GM12801 (cell line): ENCODE measurements around the gene CCER1.

Source experiments
- TF ChIP-seq, protein P1 (sequence below): IDR thresholded peaks from one replicate; pipeline ENCODE4 v1.5.1; 2011; ENCODE audit warnings: control low read depth; ENCODE audit not compliant: insufficient read length; ENCODE audit errors: extremely low read depth

Gene CCER1

DNA sequence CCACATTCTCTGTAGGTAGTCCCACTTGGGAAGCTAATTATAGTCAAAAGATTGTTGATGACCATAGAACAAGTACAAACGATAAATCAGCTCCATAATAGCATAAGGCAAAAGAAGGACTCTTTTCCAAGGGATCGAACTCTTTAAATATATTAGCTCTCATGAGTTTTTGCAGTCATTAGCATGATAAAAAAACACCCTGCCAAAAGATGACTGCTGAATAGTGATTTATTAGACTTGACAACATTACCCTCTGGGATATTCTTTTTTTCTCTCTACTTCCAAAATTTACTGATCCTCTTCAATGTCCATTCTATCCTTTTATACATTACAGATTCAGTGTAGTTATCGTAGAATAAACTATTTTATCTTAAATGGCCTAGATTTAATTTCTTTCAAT is 35.6 kb upstream of the CCER1 start:
- TF ChIP-seq, protein P1, sequence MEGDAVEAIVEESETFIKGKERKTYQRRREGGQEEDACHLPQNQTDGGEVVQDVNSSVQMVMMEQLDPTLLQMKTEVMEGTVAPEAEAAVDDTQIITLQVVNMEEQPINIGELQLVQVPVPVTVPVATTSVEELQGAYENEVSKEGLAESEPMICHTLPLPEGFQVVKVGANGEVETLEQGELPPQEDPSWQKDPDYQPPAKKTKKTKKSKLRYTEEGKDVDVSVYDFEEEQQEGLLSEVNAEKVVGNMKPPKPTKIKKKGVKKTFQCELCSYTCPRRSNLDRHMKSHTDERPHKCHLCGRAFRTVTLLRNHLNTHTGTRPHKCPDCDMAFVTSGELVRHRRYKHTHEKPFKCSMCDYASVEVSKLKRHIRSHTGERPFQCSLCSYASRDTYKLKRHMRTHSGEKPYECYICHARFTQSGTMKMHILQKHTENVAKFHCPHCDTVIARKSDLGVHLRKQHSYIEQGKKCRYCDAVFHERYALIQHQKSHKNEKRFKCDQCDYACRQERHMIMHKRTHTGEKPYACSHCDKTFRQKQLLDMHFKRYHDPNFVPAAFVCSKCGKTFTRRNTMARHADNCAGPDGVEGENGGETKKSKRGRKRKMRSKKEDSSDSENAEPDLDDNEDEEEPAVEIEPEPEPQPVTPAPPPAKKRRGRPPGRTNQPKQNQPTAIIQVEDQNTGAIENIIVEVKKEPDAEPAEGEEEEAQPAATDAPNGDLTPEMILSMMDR, result no peak

DNA sequence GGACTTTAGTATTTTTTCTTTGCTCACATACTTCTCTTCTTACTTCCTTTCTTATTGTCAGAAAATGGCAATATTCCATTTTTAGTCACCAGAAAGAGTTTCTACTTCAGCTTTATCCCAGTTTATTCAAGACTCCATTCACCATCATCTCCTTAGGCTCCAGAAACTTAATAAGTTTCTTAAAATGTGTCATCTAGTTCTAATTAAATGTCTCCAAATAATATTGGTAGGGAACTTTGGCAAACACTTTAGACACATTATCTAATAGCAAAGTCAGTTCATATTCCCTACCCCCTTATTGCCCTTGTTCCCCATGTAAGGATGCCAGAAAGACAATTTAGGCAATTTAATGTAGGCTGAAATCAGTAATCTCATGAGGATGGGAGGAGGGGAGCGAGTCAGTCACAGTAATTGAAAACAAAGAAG is 34.7 kb upstream of the CCER1 start:
- TF ChIP-seq, protein P1, result no peak

DNA sequence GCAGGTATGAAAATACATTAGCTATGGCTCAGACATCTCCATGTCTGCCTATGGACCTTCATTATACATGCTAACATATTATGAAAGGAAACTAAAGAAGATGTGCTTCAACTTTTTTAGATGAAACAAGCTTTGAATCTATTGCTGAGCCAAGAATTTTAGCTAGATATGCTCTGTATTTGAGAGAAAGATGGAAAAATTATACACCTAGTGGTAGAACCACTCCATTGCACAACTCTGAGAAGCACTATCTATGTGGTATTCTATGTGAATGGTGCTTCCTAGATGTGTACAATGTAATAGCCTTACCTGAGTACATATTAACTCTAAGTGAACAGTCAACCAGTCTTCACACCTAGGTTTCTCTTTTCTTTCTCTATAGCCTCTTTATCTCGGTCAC is 32.5 kb upstream of the CCER1 start:
- TF ChIP-seq, protein P1, result no peak

DNA sequence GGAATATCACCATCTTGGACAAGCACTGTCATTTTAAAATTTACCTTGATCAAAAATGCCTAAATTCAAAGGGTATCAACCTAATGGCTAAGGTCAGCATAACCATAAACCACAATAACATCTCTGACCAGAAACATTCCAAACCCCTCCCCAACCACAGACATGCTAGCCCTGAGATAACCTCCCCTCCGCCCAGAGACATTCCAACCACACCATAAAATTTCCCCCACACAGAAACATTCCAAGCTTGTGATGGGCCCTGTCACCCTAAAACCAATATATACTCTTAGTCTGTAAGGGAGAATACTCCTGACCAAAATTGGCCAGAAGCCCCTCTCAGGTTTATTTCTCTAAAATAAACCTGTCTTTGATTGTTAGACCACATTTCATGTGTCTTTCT is 32.1 kb upstream of the CCER1 start:
- TF ChIP-seq, protein P1, result no peak

- TF ChIP-seq, protein P1, result no peak
Measured at GRCh38 chr12:90984114-90984513, 29.1 kb upstream of the CCER1 start.

- TF ChIP-seq, protein P1, result no peak
Measured at GRCh38 chr12:90982170-90982569, 27.2 kb upstream of the CCER1 start.

DNA sequence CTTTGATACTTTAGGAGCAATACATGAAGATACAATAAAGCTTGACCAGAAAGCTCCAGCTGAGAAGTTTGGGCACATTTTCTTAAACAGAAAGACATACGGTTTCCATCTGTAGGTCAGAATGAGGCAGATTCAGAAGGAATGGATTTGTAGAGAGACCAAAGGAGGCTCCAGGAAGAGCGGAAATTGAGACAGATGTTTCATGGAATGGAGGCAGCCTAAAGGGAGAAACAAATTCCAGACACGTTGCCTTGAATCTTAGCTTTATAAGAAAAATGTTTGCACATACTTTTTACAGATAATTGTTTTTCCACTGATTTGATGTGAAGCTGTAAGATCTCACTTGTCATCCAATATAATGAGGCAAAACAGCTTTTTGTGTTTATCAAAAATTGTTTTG is 25.0 kb upstream of the CCER1 start:
- TF ChIP-seq, protein P1, result no peak

DNA sequence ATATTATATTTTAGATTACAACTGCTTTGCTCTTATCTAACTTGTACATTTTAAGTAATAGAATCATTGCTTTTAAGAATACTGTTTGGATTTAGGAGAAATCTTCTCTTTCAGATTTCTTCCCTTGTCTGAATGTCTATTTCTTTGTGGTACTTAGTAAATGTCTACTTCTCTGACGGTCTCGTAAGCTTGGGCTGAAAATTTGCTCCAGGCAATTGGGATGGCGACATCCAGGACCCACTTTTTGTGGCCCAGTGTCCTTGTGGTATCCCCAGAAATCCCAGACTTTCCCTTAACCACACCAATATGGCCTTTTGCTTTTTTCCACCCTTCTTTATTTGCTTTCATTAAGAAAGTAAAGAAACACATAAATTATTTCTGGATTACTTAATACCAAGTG is 24.0 kb upstream of the CCER1 start:
- TF ChIP-seq, protein P1, result no peak
